ENCODE data around the gene TP63.

The TP63 gene

GRCh38 chr3:189776149-189776824 lies 145.1 kb downstream of the TP63 start:
- no peak for DNase-seq (ENCODE audit: low read depth)

DNA sequence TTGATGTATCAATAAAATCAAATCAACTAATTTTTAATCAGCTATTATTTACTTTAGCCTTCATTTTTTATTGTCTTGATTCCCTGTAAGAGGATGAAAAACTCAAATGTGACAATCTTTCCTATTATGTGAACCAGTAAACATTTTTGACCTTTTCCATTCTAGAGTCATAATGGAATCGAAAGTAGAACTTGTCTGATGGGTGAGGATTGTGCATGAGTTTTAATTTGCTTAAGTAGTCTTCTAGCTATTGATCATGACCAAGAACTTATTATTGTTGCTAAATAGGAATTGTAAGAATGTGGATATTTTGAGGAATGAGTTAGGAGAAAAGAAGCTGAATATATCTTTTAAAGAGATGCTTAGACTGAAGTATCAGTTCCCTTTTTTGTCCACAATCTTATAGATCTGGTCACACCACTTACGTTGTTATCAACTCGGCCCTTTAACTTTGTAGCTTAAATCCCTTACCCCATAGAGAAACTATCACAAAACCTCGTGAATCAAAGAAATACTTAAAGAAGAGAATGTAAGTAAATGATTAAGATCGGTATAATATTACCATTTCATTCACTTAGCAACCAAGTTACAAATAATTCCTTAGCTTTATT lies 147.3 kb downstream of the TP63 start:
- no peak for DNase-seq (ENCODE audit: low read depth)

DNA sequence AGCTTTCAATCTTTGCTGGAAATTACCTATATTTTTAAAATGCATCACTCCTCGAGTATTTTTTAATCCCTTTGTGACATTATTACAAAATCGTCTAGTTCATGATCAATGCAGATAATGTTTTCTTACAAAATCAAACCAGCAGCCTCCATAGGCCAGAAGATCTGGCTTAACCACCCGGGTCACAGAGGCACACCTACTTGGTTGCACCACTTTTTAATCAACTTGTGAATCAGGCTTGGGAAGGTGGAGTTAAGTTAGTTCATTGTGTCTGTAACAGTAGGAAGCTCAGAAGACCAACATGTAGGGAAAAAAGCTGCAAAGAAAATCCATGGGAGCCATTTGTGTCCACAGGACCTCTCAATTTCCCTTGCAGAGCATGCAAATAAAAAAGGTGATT lies 148.0 kb downstream of the TP63 start:
- no peak for DNase-seq (ENCODE audit: low read depth)

DNA sequence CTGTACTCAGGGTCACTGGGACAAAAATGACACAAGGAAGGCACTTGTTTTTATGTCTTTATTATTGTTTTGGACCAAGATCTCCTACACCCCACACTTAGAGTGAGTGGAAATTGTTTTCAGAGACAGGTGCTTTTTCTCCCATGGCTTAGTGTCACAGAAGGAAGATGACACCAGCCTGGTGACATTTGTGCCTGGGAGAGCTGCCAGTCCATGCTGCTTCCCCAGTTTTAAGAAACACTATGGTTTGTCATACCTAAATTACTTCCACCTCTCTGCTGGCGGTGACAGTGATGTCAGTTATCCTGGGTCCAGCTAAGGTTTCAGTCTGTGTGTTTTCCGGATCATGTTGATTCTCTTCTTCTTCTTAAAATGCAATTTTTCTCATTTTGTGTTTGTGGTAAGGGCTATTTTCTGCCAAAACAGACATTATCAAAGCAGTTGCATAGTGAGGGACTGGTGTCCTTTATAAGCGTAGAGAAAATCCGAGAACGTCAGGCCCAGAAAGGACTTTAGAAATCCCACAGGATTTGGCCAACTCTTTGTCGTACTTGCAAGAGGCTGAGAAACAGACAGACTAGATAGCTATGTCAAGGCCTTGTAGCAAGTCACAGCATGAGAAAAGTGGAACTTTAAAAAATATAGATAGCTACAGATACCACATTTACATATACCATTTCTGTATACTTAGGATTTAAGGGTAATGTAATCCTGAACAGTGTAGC lies 149.5 kb downstream of the TP63 start:
- no peak for DNase-seq (ENCODE audit: low read depth)

DNA sequence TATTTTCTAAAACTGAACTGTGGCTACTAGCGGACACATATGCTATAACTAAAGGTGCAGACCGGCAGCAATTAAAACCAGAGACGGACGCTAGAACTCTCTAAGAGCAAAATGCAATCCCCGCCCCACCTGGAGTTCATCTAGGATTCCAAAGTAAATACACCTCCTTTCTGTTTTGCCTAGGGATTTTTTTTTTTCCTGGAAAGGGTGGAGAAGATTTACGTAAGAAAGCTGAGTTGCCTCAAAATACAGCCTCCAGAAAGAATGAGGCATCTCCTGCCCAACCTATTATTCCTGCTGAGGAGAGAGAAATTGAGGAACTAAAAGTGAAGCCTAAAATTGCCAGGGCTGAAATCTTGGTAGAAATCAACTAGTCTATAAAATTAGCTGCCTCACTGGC lies 150.2 kb downstream of the TP63 start:
- DNase-seq (ENCODE audit: low read depth), result no peak

DNA sequence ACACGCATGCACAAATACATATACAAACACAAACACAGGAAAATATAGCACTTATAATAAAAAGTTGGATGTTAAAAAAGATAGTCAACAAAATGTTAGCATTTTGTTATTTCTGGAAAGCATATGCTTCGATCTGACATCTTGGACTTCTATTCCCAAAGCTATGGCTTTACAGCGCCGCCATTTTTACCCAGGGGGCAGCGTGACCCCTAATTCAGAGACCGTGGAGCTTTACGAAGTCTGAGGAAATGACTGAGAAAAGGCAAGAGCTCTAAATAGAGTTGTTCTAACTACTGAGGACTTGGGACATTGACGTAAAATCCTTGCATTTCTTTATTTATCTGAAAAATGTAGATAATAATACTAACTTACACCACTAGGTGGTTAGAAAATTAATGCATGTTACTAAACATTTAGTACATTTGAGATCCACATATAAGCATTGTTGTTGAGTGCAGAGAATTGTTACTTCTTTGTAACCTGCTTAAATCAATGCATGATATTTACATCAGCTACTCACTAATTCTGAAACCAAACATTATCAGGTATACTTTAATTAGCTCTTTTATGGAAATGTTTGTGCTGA lies 155.4 kb downstream of the TP63 start:
- no peak for DNase-seq (ENCODE audit: low read depth)

GRCh38 chr3:189787191-189787590 lies 156.0 kb downstream of the TP63 start:
- DNase-seq (ENCODE audit: low read depth), result no peak

- DNase-seq (ENCODE audit: low read depth), result no peak
These were observed 156.4 kb downstream of the TP63 start for GRCh38 chr3:189787632-189788031.

DNA sequence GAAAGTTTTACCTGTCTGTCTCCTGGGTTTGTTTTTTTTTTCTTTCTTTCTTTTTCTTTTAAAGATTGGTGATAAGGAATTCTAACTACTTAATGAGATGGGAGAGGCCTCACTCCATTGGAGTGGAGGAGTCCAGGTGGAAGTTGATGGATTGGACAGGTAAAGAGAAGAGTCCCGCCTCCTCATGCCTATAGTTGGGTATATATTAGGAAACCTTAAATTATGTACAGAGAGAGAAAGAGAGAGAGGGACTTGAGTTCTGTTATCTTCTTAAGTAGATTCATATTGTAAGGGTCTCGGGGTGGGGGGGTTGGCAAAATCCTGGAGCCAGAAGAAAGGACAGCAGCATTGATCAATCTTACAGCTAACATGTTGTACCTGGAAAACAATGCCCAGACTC lies 158.2 kb downstream of the TP63 start:
- no peak for DNase-seq (ENCODE audit: low read depth)

- no peak for DNase-seq (ENCODE audit: low read depth)
These were observed 159.5 kb downstream of the TP63 start for GRCh38 chr3:189790658-189791057.

GRCh38 chr3:189792046-189792929 lies 161.1 kb downstream of the TP63 start:
- DNase-seq (ENCODE audit: low read depth), result no peak

GRCh38 chr3:189794518-189794917 lies 163.3 kb downstream of the TP63 start:
- DNase-seq (ENCODE audit: low read depth), result no peak

DNA sequence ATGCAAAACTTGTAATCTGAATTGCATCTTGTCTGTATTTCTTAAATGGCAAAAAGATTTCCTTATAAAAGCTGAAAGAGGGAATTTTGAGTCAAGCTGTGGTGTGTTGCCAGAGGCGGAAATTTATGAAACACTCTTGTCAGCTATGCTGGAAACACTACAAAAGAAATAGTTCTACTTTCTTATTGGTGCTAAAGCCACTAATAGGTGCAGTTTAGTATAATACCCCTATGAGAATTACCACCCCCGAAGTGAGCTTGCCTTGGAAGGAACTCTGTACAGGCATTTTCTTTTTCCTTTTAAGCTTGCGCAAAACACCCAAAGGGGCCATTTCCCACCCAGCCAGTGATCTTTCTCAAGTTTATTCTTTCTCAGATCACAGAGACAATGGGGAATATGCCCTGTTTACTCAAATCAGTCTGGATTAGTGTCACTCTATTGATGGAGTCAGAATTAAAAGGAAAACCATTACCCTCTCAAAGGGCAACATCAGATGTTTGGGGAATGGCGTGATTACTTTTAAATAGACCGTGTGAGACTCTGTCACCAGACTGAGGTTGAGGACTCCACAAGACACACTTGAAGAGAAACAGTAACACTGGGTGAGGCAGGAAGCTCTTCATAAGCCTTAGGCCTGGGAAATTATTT lies 166.0 kb downstream of the TP63 start:
- no peak for DNase-seq (ENCODE audit: low read depth)

- DNase-seq (ENCODE audit: low read depth), result no peak
These were observed 168.2 kb downstream of the TP63 start for GRCh38 chr3:189799366-189799765.

GRCh38 chr3:189800436-189800835 lies 169.2 kb downstream of the TP63 start:
- DNase-seq (ENCODE audit: low read depth), result no peak

DNA sequence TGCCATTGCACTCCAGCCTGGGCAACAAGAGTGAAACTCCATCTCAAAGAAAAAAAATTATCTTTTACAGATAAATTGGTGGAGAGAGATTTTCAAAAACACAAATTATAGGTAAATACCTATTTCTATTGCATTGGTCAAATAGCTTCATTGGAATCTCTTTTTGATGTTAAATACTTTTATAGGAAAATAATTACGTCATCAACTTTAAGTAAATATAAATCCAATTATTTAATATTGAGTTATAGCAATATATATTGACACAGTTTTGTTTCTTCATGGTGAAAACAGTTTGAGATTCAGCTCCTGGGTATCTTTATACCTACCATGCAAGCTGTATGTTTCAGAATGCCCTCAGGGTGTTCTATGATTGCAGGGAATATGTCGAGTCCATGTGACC lies 172.1 kb downstream of the TP63 start:
- DNase-seq (ENCODE audit: low read depth), result no peak

- DNase-seq (ENCODE audit: low read depth), result no peak
These were observed 174.3 kb downstream of the TP63 start for GRCh38 chr3:189805375-189806067.

GRCh38 chr3:189806171-189806951 lies 175.2 kb downstream of the TP63 start:
- no peak for DNase-seq (ENCODE audit: low read depth)

DNA sequence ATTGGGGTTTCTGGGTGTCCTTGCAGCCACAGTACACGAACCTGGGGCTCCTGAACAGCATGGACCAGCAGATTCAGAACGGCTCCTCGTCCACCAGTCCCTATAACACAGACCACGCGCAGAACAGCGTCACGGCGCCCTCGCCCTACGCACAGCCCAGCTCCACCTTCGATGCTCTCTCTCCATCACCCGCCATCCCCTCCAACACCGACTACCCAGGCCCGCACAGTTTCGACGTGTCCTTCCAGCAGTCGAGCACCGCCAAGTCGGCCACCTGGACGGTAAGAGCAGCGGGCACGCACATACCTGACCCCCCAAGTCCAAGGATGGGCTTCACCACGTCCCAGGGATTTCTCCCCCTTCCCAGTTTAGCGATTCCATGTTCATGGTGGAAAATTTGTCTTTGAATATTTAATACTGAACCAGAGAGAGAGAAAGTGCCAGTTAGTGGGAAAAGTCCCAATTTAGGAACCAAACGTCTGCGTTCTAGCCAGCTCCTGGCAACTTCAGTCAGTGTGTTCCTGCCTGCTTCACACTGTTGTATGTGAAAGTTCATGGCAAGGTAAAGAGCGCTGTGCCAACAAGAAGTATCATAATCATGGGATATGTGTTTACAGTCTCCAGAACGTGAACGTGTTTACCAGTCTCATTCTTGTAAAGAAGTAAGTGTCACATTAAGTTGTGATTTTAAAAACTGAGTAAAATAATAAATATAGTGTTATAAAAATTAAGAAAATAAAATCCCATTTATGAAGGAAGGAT lies 177.2 kb downstream of the TP63 start:
- DNase-seq (ENCODE audit: low read depth), result no peak
